ENCODE data around the gene PLA2G2C. TPM values are rescaled to one million over a fixed set of nuclear protein-coding genes. Genes with fewer than 3 reads are reported as not detected.

Gene PLA2G2C
- polyA plus RNA-seq, 1 donor: 0.05 TPM

DNA sequence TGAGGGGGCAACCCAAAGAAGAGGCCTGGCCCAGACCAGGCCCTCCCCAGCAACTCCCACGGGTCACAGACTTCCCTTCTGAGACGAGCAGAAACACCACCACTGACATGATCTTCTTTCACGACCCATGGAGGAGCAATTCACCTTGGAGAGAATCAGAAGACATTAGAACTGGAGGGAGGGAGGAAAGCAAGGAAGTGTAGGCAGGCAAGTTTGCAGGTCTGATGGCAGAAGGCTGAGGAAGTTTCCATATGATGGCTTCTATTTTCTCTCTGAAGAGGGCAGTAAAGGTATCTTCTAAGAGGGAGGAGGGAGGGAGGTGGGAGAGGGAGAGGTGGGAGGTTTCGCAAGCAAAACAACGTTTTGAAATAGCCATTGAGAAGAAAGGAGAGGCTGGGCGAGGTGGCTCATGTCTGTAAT is 1.8 kb downstream of the PLA2G2C start:
- DNase-seq (ENCODE audit: low read depth): no peak

DNA sequence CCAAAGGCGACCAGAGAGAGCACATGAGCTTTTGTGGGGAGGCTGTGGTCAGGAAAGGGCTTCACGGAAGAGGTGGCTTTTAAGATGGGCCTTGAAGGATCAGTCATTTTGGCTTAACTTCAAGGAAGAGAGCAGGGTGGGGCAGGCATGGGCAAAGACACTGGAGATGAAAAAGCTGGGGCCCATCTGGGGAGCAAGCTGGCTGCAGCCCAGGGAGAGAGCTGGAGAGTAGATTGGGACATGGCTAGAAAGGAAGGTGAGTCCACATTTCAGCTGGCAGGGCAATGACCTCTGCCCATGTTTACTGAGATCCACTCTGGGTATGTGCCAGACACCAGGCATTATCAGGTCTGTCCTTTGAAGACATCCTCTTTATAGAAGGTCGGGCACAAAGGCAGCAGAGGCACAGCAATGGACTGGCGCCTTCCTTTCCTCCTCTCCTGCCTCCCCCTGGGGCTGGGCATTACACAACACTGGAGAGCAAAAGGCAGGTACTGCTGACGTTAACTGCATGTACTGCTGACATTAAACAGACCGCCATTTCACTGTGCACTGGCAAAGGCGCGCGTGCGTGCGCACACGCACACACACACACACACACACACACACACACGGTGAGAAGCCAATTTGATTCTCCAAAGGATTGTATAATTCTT is 2.6 kb downstream of the PLA2G2C start:
- DNase-seq (ENCODE audit: low read depth): no peak

- no peak for DNase-seq (ENCODE audit: low read depth)
Measured at GRCh38 chr1:20183035-20183434, 3.3 kb downstream of the PLA2G2C start.

GRCh38 chr1:20182415-20182814 is 3.9 kb downstream of the PLA2G2C start:
- no peak for DNase-seq (ENCODE audit: low read depth)

DNA sequence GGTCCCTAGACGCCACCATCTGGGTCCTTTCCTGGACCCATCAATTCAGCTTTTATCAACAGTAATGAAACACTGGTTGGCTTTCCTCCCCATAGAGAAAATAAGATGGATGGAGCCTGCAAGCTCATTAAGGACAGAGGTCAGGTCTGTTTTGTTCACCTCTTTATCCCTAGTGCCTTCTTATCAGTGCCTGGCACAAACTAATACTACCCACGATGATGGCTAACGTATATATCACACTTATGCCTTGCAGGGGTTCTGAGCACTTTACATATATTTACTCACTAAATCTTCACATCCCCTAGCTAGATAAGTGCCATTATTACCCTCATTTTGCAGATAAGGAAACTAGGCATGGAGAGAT is 5.5 kb downstream of the PLA2G2C start:
- no peak for DNase-seq (ENCODE audit: low read depth)

DNA sequence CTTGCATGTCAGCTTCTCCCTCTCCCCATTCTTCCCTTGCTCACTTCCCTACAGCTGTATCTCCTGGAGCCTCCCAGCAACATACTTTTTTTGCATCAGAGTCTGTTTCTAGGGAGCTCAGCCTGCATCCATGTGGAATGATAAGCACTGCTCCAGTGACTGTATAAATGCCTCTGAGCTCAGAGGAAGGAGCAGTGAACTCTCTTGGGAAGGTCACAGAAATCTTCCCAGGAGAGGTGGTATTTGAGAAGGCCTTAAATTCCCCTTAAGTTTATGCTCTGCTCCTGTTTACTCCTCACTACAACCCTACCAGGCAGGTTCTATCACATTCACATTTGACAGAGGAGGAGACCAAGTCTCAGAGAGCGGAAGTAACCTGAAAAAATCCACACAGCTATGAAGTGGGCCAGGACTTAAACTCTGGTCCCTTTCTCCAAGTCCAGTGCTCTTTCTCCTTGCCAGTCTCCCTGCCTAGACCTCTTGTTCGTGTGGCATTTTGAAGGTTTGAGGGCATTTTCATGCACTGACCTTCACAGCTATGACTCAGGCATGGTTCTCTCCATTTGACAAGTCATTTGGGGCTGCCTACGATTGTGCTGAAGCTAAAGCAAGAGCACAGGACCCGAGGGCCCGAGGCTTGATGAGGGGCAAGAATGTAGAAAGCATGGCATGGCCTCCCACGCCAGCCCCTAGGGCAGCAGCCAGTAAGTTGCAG is 6.0 kb downstream of the PLA2G2C start:
- DNase-seq (ENCODE audit: low read depth): no peak

- no peak for DNase-seq (ENCODE audit: low read depth)
Measured at GRCh38 chr1:20179371-20180128, 6.8 kb downstream of the PLA2G2C start.

GRCh38 chr1:20178634-20179370 is 7.5 kb downstream of the PLA2G2C start:
- DNase-seq (ENCODE audit: low read depth): no peak

GRCh38 chr1:20174937-20175666 is 11.2 kb downstream of the PLA2G2C start:
- DNase-seq (ENCODE audit: low read depth): no peak

GRCh38 chr1:20172033-20172590 is 14.2 kb downstream of the PLA2G2C start:
- no peak for DNase-seq (ENCODE audit: low read depth)

DNA sequence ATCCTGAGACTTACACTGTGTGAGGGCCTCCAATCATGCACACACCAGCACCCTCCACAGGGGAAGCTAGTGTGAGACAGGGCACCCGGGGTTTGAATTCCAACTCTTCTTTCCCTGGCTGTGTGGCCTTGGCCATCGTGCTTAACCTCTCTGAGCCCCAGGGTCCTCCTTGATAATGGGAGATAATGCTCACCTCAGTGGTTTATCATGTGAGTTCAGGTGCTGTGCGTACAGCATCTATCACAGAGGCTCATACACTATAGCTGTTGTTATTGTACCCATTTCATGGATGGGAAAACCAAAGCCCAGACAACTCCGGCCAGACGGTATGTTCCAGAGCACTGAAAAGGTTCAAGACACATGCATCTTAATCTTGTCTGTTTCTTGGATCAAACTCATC is 16.4 kb downstream of the PLA2G2C start:
- DNase-seq (ENCODE audit: low read depth): no peak

DNA sequence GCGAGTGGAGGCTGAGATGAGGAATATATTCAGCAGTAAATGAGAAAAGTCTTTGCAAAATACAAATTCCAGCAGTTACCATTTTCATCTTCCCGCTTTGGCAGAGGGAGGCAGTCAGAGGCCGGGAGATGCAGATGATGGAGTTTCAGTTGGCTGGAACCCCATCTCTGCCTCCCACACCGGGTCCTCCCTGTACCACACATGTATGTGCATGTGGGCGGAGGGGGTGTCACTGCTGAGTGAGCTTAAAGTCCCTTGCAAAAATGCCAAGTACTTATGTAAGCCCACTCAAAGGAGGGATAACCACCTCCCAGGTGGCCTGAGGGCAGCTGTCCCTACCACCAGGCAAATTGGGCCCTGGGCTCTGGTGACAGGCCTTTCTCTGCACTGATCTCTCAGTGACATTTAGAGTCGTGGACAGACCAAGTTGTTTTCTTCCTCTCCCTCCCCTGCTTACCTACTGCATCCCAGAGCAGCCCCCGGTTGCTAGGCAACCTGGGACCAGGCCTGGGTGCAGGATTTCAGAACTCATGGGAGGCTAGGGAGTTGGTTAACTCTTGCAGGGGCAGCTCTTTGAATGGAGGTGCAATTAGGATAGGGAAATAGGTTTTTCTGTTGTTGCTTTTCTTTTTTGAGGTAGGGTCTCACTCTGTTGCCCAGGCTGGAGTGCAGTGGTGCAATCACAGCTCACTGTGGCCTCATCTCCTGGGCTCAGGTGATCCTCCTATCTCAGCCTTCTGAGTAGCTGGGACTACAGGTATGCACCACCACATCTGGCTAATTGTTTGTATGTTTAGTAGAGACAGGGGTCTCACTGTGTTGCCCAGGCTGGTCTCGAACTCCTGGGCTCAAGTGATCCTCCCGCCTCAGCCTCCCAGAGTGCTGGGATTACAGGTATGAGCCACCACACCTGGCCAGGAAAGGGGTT is 17.5 kb downstream of the PLA2G2C start:
- DNase-seq (ENCODE audit: low read depth): no peak

DNA sequence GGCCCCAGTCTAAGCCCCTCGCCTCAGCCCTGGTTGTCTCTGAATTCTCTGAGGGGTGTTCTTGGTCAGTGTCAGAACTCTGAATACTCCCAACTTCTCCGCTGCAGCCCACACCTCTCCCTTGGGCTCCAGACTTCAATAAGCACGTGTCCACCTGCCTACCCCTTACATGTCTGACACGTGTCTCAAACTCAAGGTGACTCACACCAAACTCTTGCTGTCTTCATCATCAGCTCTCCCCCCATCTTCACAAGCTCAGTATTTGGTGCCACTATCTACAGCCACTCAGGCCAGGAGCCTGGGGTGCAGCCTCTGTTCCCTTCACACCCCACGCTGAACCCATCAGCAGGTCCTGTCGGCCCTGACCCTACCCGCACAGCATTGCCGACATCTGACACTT is 19.2 kb downstream of the PLA2G2C start:
- DNase-seq (ENCODE audit: low read depth): no peak

GRCh38 chr1:20166051-20166450 is 20.3 kb downstream of the PLA2G2C start:
- DNase-seq (ENCODE audit: low read depth): no peak

DNA sequence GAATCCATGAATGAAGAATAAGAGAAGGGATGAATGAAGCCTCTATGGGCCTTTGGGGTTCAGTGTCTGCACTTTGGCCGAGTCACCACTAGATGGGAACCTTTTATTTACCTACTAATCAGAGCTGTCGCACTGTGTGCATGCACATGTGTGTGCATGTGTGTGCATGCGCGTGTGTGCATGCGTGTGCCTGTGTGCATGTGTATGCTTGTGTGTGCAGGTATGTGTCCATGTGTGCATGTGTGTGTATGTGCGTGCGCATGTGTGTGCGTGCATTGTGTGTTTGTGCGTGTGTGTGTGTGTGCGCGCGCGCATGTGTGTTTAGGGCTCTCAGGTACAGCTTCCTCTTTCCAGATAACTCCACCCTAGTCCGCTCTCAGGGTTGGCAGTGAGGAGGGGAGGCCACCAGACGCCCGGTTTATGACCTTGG is 20.8 kb downstream of the PLA2G2C start:
- DNase-seq (ENCODE audit: low read depth): no peak

- DNase-seq (ENCODE audit: low read depth): peak; percentile 14
Measured at GRCh38 chr1:20164694-20165202, 21.6 kb downstream of the PLA2G2C start.

DNA sequence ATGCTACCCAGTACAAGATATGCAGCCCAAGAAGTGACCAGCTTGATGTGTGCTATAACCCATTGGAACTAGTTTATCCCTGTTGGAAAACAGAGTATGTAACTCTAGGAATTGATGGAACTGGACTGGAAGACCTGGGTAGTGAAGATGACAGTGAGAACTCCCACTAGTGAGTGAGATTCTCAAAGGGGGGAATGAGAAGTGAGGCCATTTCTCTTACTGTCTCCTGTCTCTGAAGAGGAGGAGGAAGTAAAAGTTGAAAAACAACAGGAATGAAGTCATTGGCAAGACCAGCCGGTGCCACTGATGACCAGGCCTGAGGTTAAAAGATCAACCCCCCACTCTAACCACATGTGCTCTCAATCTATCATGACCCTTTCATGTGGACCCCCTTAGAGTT is 26.3 kb downstream of the PLA2G2C start:
- no peak for DNase-seq (ENCODE audit: low read depth)

- no peak for DNase-seq (ENCODE audit: low read depth)
Measured at GRCh38 chr1:20158358-20159070, 27.8 kb downstream of the PLA2G2C start.

GRCh38 chr1:20154301-20154831 is 32.0 kb downstream of the PLA2G2C start:
- DNase-seq (ENCODE audit: low read depth): no peak
